Mesendoderm (in vitro differentiated cells): ENCODE results near the gene MAP4K1.

Experiments
- DNase-seq: peaks from one replicate; pipeline ENCODE4 v3.0.0; 2013
- H2AK5ac ChIP-seq: 2 replicates; pipeline ENCODE4 v1.6.1; 2013; ENCODE audit warnings: low read length, inconsistent platforms
- H2BK120ac ChIP-seq: 2 replicates; pipeline ENCODE4 v1.6.1; 2013; ENCODE audit warnings: low read depth, mild to moderate bottlenecking, low read length, moderate library complexity, mixed read lengths
- H2BK15ac ChIP-seq: replicated peaks from 2 replicates; pipeline ENCODE4 v1.6.1; 2013; ENCODE audit warnings: low read depth, mild to moderate bottlenecking, moderate library complexity
- H2BK5ac ChIP-seq: 2 replicates; pipeline ENCODE4 v1.6.1; 2013; ENCODE audit warnings: low read length, inconsistent platforms
- H3K18ac ChIP-seq: 2 replicates; pipeline ENCODE4 v1.6.1; 2013; ENCODE audit warnings: mild to moderate bottlenecking, low read length, mixed read lengths
- H3K23ac ChIP-seq: one replicate; pipeline ENCODE4 v1.6.1; 2013; ENCODE audit warnings: low read length
- H3K27ac ChIP-seq: 2 replicates; pipeline ENCODE4 v1.5.1; 2013; ENCODE audit warnings: low read depth, mild to moderate bottlenecking, inconsistent platforms, low read length, moderate library complexity
- H3K27me3 ChIP-seq: 2 replicates; pipeline ENCODE4 v1.6.1; 2013; ENCODE audit warnings: low read length, control low read depth, mild to moderate bottlenecking, inconsistent platforms; ENCODE audit not compliant: insufficient read depth, poor library complexity
- H3K36me3 ChIP-seq: 2 replicates; pipeline ENCODE4 v1.6.1; 2013; ENCODE audit warnings: low read length, inconsistent platforms; ENCODE audit not compliant: control insufficient read depth, insufficient read depth
- H3K4ac ChIP-seq: one replicate; pipeline ENCODE4 v1.6.1; 2013; ENCODE audit warnings: low read depth, mild to moderate bottlenecking, low read length, moderate library complexity
- H3K4me1 ChIP-seq: 2 replicates; pipeline ENCODE4 v1.6.1; 2013; ENCODE audit warnings: low read depth, low read length, inconsistent platforms; ENCODE audit not compliant: control insufficient read depth
- H3K4me2 ChIP-seq: 2 replicates; pipeline ENCODE4 v1.6.1; 2013; ENCODE audit warnings: low read length
- H3K4me3 ChIP-seq: 2 replicates; pipeline ENCODE4 v1.5.1; 2013; ENCODE audit warnings: mild to moderate bottlenecking, low read length
- H3K56ac ChIP-seq: one replicate; pipeline ENCODE4 v1.6.1; 2013; ENCODE audit warnings: low read length
- H3K79me1 ChIP-seq: 2 replicates; pipeline ENCODE4 v1.6.1; 2013; ENCODE audit warnings: low read length, inconsistent platforms
- H3K79me2 ChIP-seq: 2 replicates; pipeline ENCODE4 v1.6.1; 2013; ENCODE audit warnings: mild to moderate bottlenecking, low read length; ENCODE audit not compliant: control insufficient read depth, insufficient read depth
- H3K9ac ChIP-seq: 2 replicates; pipeline ENCODE4 v1.6.1; 2013; ENCODE audit warnings: low read length, inconsistent platforms
- H4K5ac ChIP-seq: one replicate; pipeline ENCODE4 v1.6.1; 2013; ENCODE audit warnings: low read length
- H4K8ac ChIP-seq: one replicate; pipeline ENCODE4 v1.6.1; 2013; ENCODE audit warnings: low read depth, mild to moderate bottlenecking, control low read depth, low read length, moderate library complexity
- WGBS: extraction: QIAGEN DNeasy Blood & Tissue Kit; methylation state at CpG from one replicate; pipeline ENCODE4 v1.1.7; 2013; ENCODE audit warnings: low lambda C conversion rate, missing lambda C conversion rate; ENCODE audit not compliant: insufficient coverage; ENCODE audit errors: extremely low coverage; 5-methylcytosine and 5-hydroxymethylcytosine counted together

Gene MAP4K1

DNA sequence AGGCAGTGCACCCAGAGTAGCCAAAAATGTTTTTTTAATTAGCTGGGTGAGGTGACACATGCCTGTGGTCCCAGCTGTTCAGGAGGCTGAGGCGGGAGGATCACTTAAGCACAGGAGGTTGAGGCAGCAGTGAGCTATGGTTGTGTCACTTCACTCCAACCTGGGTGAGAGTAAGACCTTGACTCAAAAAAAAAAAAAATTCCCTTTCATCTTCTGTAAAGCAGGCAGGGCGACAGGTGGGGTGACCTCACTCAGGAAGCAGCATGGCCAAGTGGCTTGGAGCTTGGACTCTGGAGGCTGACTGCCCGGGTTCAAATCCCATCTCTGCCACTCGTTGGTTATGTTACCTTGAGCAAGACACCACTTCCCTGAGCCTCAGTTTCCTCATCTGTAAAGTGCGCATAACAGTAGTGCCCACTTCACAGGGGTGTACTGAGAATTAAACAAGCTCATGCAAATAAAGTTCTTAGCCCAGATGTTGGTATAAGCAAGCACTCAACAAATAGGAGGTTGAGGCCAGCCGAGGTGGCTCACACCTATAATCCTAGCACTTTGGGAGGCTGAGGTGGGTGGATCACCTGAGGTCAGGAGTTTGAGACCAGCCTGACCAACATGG lies 48.3 kb downstream of the MAP4K1 start:
- no peak overlapping the region for H2BK5ac ChIP-seq
- no peaks in the 10 kb centered on the region for H3K27me3 ChIP-seq
- H3K79me2 ChIP-seq, result no peaks in the 10 kb centered on the region
- no peak overlapping the region for H3K56ac ChIP-seq
- no peaks in the 10 kb centered on the region for H3K4me1 ChIP-seq
- H4K5ac ChIP-seq, result no peak overlapping the region
- H3K9ac ChIP-seq, result no peak overlapping the region
- H2AK5ac ChIP-seq, result no peak overlapping the region
- no peak overlapping the region for H3K27ac ChIP-seq
- H3K4ac ChIP-seq, result no peak overlapping the region
- no peak overlapping the region for H3K4me3 ChIP-seq
- no peaks in the 10 kb centered on the region for H3K36me3 ChIP-seq
- no peaks in the 10 kb centered on the region for H3K79me1 ChIP-seq
- no peak overlapping the region for H3K4me2 ChIP-seq
- no peak overlapping the region for H3K18ac ChIP-seq
- DNase-seq, result peak; percentile 8
- no peak overlapping the region for H3K23ac ChIP-seq
- no peak overlapping the region for H2BK120ac ChIP-seq
- H4K8ac ChIP-seq, result no peak overlapping the region
- no CpG with 5 or more reads among the region's 6 CpGs for WGBS
- H2BK15ac ChIP-seq, result no peak overlapping the region

DNA sequence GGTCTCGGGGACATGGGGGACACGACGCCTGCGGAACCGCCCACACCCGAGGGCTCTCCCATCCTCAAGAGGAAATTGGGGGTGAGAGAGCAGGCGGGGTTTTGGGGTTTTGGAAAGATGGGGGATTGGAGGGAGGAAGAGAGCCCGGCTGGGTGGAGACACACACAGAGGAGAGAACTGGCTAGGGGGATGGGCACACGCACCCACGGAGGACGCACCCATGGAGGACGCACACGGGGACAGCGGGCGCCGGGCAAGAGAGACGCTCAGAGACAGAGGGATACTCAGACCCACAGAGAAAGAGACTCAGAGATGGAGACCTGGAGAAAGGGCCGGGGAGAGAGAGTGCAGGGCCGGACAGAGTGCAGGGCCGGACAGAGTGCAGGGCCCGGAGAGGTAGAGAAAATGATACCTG lies 52.1 kb downstream of the MAP4K1 start:
- Histone ChIP-seq H3K56ac (no peak overlapping the region), H2BK120ac (no peak overlapping the region), H3K79me2 (no peaks in the 10 kb centered on the region), H3K18ac (no peak overlapping the region), H3K4me1 (no peaks in the 10 kb centered on the region), H3K4me3 (no peak overlapping the region), H3K27ac (no peak overlapping the region), H2AK5ac (no peak overlapping the region), H3K79me1 (no peaks in the 10 kb centered on the region), H3K4ac (no peak overlapping the region), H3K9ac (no peak overlapping the region), H3K23ac (no peak overlapping the region), H4K5ac (no peak overlapping the region), H3K36me3 (no peaks in the 10 kb centered on the region), H2BK5ac (no peak overlapping the region), H3K27me3 (no peaks in the 10 kb centered on the region), H4K8ac (no peak overlapping the region), H3K4me2 (no peak overlapping the region), H2BK15ac (no peak overlapping the region)
- WGBS, result no CpG with 5 or more reads among the region's 21 CpGs
- DNase-seq, result no peak

DNA sequence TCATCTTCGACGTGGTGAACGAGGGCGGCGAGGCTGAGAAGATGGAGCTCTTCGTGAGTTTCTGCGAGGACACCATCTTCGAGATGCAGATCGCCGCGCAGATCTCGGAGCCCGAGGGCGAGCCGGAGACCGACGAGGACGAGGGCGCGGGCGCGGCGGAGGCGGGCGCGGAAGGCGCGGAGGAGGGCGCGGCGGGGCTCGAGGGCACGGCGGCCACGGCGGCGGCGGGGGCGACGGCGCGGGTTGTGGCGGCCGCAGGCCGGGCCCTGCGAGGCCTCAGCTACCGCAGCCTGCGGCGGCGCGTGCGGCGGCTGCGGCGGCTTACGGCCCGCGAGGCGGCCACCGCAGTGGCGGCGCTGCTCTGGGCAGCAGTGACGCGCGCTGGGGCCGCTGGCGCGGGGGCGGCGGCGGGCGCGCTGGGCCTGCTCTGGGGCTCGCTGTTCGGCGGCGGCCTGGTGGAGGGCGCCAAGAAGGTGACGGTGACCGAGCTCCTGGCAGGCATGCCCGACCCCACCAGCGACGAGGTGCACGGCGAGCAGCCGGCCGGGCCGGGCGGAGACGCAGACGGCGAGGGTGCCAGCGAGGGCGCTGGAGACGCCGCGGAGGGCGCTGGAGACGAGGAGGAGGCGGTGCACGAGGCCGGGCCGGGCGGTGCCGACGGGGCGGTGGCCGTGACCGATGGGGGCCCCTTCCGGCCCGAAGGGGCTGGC lies 52.6 kb downstream of the MAP4K1 start:
- H3K56ac ChIP-seq, result no peak overlapping the region
- no peaks in the 10 kb centered on the region for H3K79me2 ChIP-seq
- H3K18ac ChIP-seq, result no peak overlapping the region
- no peaks in the 10 kb centered on the region for H3K4me1 ChIP-seq
- no peak overlapping the region for H4K5ac ChIP-seq
- no peak overlapping the region for H3K4me2 ChIP-seq
- no peak overlapping the region for H3K9ac ChIP-seq
- no peak overlapping the region for H3K4me3 ChIP-seq
- H2BK120ac ChIP-seq, result no peak overlapping the region
- no peaks in the 10 kb centered on the region for H3K79me1 ChIP-seq
- no peak overlapping the region for H2AK5ac ChIP-seq
- no peak overlapping the region for H4K8ac ChIP-seq
- H3K27me3 ChIP-seq, result no peaks in the 10 kb centered on the region
- no peak overlapping the region for H3K4ac ChIP-seq
- WGBS, result no CpG with 5 or more reads among the region's 111 CpGs
- DNase-seq, result no peak
- no peaks in the 10 kb centered on the region for H3K36me3 ChIP-seq
- no peak overlapping the region for H2BK15ac ChIP-seq
- H3K27ac ChIP-seq, result no peak overlapping the region
- no peak overlapping the region for H3K23ac ChIP-seq
- no peak overlapping the region for H2BK5ac ChIP-seq

DNA sequence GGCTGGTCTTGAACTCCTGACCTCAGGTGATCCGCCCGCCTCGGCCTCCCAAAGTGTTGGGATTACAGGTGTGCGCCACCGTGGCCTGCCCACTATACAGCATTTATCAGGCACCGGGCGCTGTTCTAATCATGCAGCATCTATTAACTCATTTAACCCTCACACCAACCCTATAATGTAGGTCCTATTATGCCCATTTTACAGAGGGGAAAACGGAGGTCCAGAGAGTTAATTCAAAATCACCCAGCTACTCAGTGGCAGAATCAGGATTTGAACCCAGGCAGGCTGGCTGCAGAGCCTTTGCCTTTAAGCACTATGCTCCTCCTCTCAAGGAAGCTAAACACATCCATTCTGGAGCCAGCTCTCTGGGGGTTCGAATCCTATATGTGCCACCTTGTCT lies 54.3 kb downstream of the MAP4K1 start:
- Histone ChIP-seq H3K23ac (no peak overlapping the region), H3K4me3 (no peak overlapping the region), H2AK5ac (no peak overlapping the region), H3K4ac (no peak overlapping the region), H3K56ac (no peak overlapping the region), H3K27ac (no peak overlapping the region), H2BK5ac (no peak overlapping the region), H4K8ac (no peak overlapping the region), H2BK15ac (no peak overlapping the region), H3K4me2 (no peak overlapping the region), H3K9ac (no peak overlapping the region), H2BK120ac (no peak overlapping the region), H3K79me1 (no peaks in the 10 kb centered on the region), H4K5ac (no peak overlapping the region), H3K4me1 (no peaks in the 10 kb centered on the region), H3K36me3 (no peaks in the 10 kb centered on the region), H3K79me2 (no peaks in the 10 kb centered on the region), H3K18ac (no peak overlapping the region), H3K27me3 (no peaks in the 10 kb centered on the region)
- DNase-seq, result no peak
- no CpG with 5 or more reads among the region's 9 CpGs for WGBS

DNA sequence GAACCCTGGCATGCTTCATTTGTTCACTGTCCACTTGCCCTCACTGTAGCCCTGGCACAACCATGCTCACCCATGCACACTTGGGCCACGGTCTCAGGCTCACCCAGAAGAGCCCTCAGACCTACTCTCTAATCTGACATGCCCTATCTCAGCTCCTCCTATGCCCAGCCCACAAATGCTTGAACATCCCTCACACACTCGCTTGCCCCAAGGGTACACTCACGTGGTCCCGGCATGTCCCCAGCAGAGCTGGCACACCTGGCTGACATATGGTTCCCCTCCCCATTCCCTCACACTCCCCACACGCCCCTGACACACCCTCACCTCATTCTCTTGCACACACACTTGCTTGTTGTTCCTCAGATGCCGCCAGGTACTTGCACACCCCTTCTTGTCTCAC lies 55.7 kb downstream of the MAP4K1 start:
- Histone ChIP-seq H3K4me2 (no peak overlapping the region), H3K79me2 (no peaks in the 10 kb centered on the region), H4K8ac (no peak overlapping the region), H3K56ac (no peak overlapping the region), H3K79me1 (no peaks in the 10 kb centered on the region), H3K9ac (no peak overlapping the region), H4K5ac (no peak overlapping the region), H3K18ac (no peak overlapping the region), H3K23ac (no peak overlapping the region), H3K27ac (no peak overlapping the region), H3K4me1 (no peaks in the 10 kb centered on the region), H3K4me3 (no peak overlapping the region), H3K36me3 (no peaks in the 10 kb centered on the region), H2BK15ac (no peak overlapping the region), H3K4ac (no peak overlapping the region), H2AK5ac (no peak overlapping the region), H2BK5ac (no peak overlapping the region), H2BK120ac (no peak overlapping the region), H3K27me3 (no peaks in the 10 kb centered on the region)
- no CpG with 5 or more reads among the region's 6 CpGs for WGBS
- DNase-seq, result no peak

DNA sequence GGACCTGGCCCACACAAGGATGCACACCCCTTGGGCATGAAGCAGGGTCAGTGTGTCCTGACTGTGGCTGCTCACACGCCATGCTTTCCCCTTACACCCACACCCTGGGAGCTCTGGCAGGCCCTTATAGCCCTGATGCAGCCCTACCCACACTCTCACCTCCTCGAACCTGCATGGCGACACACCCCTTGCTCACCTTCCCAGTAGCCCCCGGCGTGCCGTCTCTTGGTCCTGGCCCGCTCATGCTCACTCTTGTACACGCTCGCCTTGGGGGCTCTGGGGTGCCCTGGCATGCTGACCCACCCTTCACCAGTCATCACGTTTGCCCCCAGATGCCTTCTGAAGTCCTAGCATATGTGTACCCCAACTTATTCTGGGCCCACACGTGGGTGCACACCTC lies 56.1 kb downstream of the MAP4K1 start:
- Histone ChIP-seq H3K79me1 (no peaks in the 10 kb centered on the region), H3K36me3 (no peaks in the 10 kb centered on the region), H4K8ac (no peak overlapping the region), H3K4me3 (no peak overlapping the region), H3K9ac (no peak overlapping the region), H3K79me2 (no peaks in the 10 kb centered on the region), H3K4me1 (no peaks in the 10 kb centered on the region), H2BK15ac (no peak overlapping the region), H3K27ac (no peak overlapping the region), H3K18ac (no peak overlapping the region), H3K4me2 (no peak overlapping the region), H3K23ac (no peak overlapping the region), H2BK120ac (no peak overlapping the region), H2AK5ac (no peak overlapping the region), H2BK5ac (no peak overlapping the region), H3K27me3 (no peaks in the 10 kb centered on the region), H3K56ac (no peak overlapping the region), H4K5ac (no peak overlapping the region), H3K4ac (no peak overlapping the region)
- DNase-seq, result no peak
- WGBS, result no CpG with 5 or more reads among the region's 11 CpGs
